ENCODE measurements around the gene LRP6.
"Not testable (repeated sequence)": the region's sequence is repeated elsewhere in the genome, so short reads cannot be mapped to it uniquely, and the experiment has no call there.

LRP6 gene

DNA sequence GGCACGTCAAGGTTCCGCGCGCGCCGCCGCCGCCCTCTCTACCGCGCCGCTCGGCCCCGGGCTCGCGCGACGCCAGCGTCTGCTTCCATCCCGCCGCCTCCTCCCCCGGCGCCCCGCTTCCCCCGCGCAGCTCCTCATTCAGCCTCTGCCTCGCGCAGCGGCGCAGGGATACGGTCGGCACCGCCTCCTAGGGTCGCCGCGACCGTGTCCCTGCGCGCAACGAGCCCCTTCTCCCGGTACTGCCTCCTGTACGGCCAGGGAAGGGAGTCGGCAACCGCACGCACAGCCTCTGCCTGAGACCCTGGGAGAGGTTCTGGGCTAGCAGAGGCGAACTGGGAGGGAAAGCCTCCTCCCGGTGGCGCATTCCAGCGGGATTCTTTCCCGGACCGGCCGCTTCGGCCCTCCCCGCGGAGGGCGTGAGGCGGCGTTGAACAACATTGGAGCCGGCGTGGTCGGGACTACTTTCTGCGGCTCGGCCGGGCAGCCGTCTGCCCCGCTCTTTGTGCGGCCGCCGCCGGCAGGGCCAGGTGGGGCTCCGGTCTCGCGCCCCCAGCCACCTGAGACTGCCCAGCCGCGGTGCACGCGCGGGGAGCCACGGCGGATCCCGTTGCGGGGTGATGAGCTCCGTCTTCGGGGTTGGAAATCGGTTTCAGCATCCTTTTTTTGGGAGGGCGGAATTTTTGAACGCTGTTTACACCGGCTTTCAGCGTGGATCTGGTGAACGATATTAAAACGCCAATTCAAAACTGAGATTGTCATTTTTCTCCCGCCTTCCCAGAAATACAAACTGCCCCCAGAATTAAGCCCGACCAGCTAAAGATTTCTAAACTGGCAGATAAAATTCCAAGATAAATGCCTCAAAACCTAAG lies at the start of gene LRP6:
Gene LRP6, minus strand, starts transcription at position 172 of the 869 bp plus-strand sequence. CDS start 309 bp downstream, outside the sequence.
- Histone ChIP-seq H3K9me3 (ENCODE audit: control insufficient read depth in 2 of 2, low read length in 2 of 2) (no peaks in the 10 kb centered on the region), H3K4me1 (ENCODE audit: control insufficient read depth, insufficient read depth, low read length) (peaks cover 14% of the 10 kb centered on the region), H3K27me3 (ENCODE audit: control insufficient read depth in 1 of 2, insufficient read depth in 2 of 2, low read length in 2 of 2) (no peaks in the 10 kb centered on the region), H3K4me3 (ENCODE audit: low read length in 2 of 2) (peak within 1 kb of the TSS; percentile 85 to 96), H3K27ac (ENCODE audit: low read length) (peak within 1 kb of the TSS; percentile 94), H3K9ac (ENCODE audit: low read length in 2 of 2) (peak within 1 kb of the TSS; percentile 84 to 99), H3K36me3 (ENCODE audit: control insufficient read depth in 2 of 2, insufficient read depth in 2 of 2, low read length in 2 of 2) (no peaks in the 10 kb centered on the region)

DNA sequence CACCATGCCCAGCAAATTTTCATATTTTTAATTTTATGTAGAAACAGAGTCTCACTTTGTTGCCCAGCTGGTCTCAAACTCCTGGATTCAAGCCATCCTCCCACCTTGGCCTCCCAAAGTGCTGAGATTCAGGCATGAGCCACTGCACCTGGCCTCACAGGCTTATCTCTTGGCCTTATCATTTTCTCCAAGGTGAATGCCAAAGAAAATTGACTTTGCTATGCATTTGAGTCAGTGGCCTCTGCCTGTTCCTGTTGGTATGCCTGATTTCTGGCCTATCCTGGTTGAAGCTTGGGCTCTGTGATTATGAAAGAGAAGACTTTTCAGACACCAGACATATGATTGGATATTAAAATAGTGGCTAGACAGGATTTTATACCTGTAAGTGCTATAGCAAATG lies 49.0 kb upstream of the LRP6 start:
- no peak overlapping the region for H3K4me3 ChIP-seq (ENCODE audit: low read length in 2 of 2)
- no peaks in the 10 kb centered on the region for H3K36me3 ChIP-seq (ENCODE audit: control insufficient read depth in 2 of 2, insufficient read depth in 2 of 2, low read length in 2 of 2)
- H3K27me3 ChIP-seq (ENCODE audit: control insufficient read depth in 1 of 2, insufficient read depth in 2 of 2, low read length in 2 of 2): no peaks in the 10 kb centered on the region
- no peak overlapping the region for H3K9ac ChIP-seq (ENCODE audit: low read length in 2 of 2)
- H3K9me3 ChIP-seq (ENCODE audit: control insufficient read depth in 2 of 2, low read length in 2 of 2): no peaks in the 10 kb centered on the region
- H3K27ac ChIP-seq (ENCODE audit: low read length): no peak overlapping the region
- no peaks in the 10 kb centered on the region for H3K4me1 ChIP-seq (ENCODE audit: control insufficient read depth, insufficient read depth, low read length)

DNA sequence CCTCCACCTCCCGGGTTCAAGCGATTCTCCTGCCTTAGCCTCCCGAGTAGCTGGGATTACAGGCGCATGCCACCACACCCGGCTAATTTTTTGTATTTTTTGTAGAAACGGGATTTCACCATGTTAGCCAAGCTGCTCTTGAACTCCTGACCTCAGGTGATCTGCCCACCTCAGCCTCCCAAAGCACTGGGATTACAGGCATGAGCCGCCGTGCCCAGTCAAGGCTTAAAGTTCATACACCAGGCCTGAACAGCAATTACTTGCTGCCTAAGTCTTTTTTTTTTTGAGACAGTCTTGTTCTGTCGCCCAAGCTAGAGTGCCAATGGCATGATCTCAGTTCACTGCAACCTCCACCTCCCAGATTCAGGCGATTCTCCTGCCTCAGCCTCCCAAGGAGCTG lies 43.9 kb upstream of the LRP6 start:
- not testable (repeated sequence) for H3K36me3 ChIP-seq (ENCODE audit: control insufficient read depth in 2 of 2, insufficient read depth in 2 of 2, low read length in 2 of 2); H3K9me3 ChIP-seq (ENCODE audit: control insufficient read depth in 2 of 2, low read length in 2 of 2); H3K4me1 ChIP-seq (ENCODE audit: control insufficient read depth, insufficient read depth, low read length); H3K27ac ChIP-seq (ENCODE audit: low read length); H3K27me3 ChIP-seq (ENCODE audit: control insufficient read depth in 1 of 2, insufficient read depth in 2 of 2, low read length in 2 of 2); H3K9ac ChIP-seq (ENCODE audit: low read length in 2 of 2); H3K4me3 ChIP-seq (ENCODE audit: low read length in 2 of 2)

DNA sequence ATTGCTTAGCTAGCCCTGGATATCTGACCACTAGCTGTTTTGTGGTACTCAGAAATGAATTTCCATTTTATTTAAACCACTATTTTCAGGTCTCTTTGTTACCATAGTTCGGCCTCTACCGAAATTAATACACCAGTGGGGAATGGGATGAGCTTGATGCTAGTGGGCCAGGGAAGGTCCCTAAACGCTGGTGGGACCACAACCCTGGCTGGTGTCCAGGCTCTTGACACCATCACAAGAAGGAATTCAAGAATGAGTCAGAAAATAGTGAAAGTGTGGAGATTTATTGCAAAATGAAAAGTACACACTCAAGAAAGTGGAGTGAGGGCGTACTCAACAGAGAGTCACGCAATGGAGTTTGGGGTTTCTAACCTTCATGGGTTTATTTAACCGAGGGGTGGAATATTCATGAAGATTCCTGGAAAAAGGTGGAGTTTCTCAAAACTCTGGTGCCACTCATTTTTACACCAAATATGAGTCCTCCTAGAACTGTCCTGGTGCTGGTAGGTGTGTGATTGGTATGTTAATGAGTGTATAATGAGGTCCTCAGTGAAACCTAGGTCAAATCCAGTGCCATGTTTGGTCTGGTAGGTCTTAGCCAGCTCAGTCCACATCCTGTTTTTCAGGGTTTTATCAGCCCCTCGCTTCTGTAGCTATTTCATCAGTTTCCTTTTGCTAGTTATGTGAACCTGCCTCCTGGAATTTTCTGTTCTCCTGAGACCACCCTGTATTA lies 38.9 kb upstream of the LRP6 start:
- H3K27ac ChIP-seq (ENCODE audit: low read length): no peak overlapping the region

DNA sequence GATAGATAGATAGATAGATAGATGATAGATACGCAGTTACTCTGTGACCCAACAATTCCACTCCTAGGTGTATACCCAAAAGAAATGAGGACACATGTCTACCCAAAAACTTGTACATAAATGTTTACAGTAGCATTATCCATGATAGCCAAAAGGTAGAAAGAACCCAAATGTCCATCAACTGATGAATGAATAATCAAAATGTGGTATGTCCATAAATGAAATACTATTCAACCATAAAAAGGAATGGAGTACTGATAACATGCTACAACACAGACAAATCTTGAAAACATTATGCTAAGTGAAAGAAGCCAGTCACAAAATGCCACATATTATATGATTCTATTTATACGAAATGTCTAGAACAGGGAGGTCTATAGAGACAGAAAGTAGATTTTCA lies 36.1 kb upstream of the LRP6 start:
- Histone ChIP-seq H3K9me3 (ENCODE audit: control insufficient read depth in 2 of 2, low read length in 2 of 2) (no peaks in the 10 kb centered on the region), H3K4me1 (ENCODE audit: control insufficient read depth, insufficient read depth, low read length) (no peaks in the 10 kb centered on the region), H3K9ac (ENCODE audit: low read length in 2 of 2) (no peak overlapping the region), H3K27ac (ENCODE audit: low read length) (no peak overlapping the region), H3K36me3 (ENCODE audit: control insufficient read depth in 2 of 2, insufficient read depth in 2 of 2, low read length in 2 of 2) (no peaks in the 10 kb centered on the region), H3K27me3 (ENCODE audit: control insufficient read depth in 1 of 2, insufficient read depth in 2 of 2, low read length in 2 of 2) (no peaks in the 10 kb centered on the region), H3K4me3 (ENCODE audit: low read length in 2 of 2) (no peak overlapping the region)

More for the DNA sequence above, 38.9 kb upstream of the LRP6 start:
- H3K36me3 ChIP-seq (ENCODE audit: control insufficient read depth in 2 of 2, insufficient read depth in 2 of 2, low read length in 2 of 2): no peaks in the 10 kb centered on the region
- H3K9ac ChIP-seq (ENCODE audit: low read length in 2 of 2): no peak overlapping the region
- no peaks in the 10 kb centered on the region for H3K4me1 ChIP-seq (ENCODE audit: control insufficient read depth, insufficient read depth, low read length)
- H3K27me3 ChIP-seq (ENCODE audit: control insufficient read depth in 1 of 2, insufficient read depth in 2 of 2, low read length in 2 of 2): no peaks in the 10 kb centered on the region
- H3K4me3 ChIP-seq (ENCODE audit: low read length in 2 of 2): no peak overlapping the region
- H3K9me3 ChIP-seq (ENCODE audit: control insufficient read depth in 2 of 2, low read length in 2 of 2): no peaks in the 10 kb centered on the region

DNA sequence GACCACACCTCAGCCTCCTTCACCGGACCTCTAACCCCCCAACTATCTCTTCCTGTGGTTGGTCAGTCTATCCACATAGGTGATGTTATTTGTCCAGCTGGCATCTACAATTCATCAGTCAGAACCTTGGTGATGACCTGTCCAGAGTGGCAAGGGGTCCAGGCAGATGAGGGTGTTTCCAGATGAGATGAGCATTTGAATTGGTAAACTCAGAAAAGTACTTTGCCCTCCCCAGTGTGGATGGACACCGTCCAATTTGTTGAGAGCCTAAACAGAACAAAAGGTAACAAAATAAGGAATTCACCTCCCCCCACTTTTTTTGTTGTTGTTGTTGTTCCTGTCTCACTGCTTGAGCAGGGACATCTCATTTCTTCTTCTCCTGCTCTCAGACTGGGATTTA lies 34.3 kb upstream of the LRP6 start:
- H3K36me3 ChIP-seq (ENCODE audit: control insufficient read depth in 2 of 2, insufficient read depth in 2 of 2, low read length in 2 of 2): no peaks in the 10 kb centered on the region
- H3K9ac ChIP-seq (ENCODE audit: low read length in 2 of 2): no peak overlapping the region
- H3K27ac ChIP-seq (ENCODE audit: low read length): no peak overlapping the region
- no peak overlapping the region for H3K4me3 ChIP-seq (ENCODE audit: low read length in 2 of 2)
- no peaks in the 10 kb centered on the region for H3K4me1 ChIP-seq (ENCODE audit: control insufficient read depth, insufficient read depth, low read length)
- H3K9me3 ChIP-seq (ENCODE audit: control insufficient read depth in 2 of 2, low read length in 2 of 2): no peaks in the 10 kb centered on the region
- H3K27me3 ChIP-seq (ENCODE audit: control insufficient read depth in 1 of 2, insufficient read depth in 2 of 2, low read length in 2 of 2): no peaks in the 10 kb centered on the region

DNA sequence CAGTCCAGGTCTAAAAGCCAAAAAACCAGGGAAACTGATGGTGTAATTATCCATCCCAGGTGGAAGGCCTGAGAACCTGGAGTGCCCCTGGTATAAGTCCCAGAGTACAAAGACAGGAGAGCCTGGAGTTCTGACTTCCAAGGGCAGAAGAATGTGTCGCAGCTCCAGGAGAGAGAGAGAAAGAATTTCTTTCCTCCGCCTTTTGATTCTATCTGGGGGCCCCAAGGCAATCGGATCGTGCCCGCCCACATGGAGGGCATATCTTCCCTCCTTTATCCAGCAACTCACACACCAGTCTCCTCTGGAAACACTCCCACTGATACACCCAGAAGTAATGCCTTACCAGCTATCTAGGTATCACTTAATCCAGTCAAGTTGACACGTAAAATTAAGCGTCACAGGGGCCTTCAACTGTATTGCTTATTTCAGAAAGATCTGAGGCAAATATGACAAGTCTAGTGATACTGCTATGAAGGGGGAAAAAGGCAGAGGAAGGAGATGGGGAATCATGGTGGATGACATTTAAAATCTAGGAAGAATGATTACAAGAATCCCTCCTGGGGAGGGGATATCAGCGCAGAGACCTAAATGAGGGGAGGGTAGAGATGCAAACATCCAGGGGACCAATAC lies 30.5 kb upstream of the LRP6 start:
- no peak overlapping the region for H3K27ac ChIP-seq (ENCODE audit: low read length)
- H3K4me1 ChIP-seq (ENCODE audit: control insufficient read depth, insufficient read depth, low read length): peaks cover 6% of the 10 kb centered on the region
- H3K9ac ChIP-seq (ENCODE audit: low read length in 2 of 2): no peak overlapping the region
- no peak overlapping the region for H3K4me3 ChIP-seq (ENCODE audit: low read length in 2 of 2)
- no peaks in the 10 kb centered on the region for H3K27me3 ChIP-seq (ENCODE audit: control insufficient read depth in 1 of 2, insufficient read depth in 2 of 2, low read length in 2 of 2)
- H3K9me3 ChIP-seq (ENCODE audit: control insufficient read depth in 2 of 2, low read length in 2 of 2): no peaks in the 10 kb centered on the region
- no peaks in the 10 kb centered on the region for H3K36me3 ChIP-seq (ENCODE audit: control insufficient read depth in 2 of 2, insufficient read depth in 2 of 2, low read length in 2 of 2)

DNA sequence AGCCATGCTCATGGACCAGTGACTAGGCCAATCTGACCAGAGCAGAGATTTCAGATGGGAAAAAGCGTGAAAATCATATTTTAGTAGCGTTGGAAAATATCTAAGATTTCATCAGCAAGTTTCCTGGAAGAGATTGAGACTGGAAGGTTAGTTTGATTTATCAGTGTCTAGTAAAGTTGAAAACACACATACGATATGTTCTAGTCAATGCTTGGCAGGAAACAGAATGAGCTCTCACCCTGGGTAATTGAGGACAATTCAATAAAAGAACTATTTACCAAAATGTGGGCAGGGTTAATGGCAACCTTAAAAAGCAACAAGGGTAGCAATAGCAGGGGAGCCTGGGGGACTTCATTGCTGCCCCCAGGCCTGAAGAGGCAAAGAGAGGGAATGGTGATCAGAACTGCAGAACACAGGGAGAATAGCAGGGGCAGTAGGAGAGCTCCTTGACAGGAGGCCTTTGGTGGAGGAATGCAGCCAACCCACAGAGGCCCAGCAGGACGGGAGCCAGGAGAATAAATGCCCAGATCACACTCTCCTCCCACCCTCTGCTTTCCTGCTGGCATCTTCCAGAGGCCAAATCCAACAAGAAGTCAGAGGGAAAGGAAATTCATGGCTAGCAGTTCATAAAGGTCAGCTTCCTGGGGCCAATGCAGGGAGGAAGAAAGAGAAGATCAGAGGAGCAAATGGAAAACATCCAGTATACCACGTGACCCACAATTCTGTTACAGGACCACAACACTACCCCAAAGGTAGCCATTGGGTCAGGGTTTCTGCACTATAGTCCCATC lies 27.6 kb upstream of the LRP6 start:
- no peaks in the 10 kb centered on the region for H3K27me3 ChIP-seq (ENCODE audit: control insufficient read depth in 1 of 2, insufficient read depth in 2 of 2, low read length in 2 of 2)
- H3K4me3 ChIP-seq (ENCODE audit: low read length in 2 of 2): no peak overlapping the region
- no peak overlapping the region for H3K27ac ChIP-seq (ENCODE audit: low read length)
- no peaks in the 10 kb centered on the region for H3K9me3 ChIP-seq (ENCODE audit: control insufficient read depth in 2 of 2, low read length in 2 of 2)
- H3K4me1 ChIP-seq (ENCODE audit: control insufficient read depth, insufficient read depth, low read length): peaks cover 6% of the 10 kb centered on the region
- H3K36me3 ChIP-seq (ENCODE audit: control insufficient read depth in 2 of 2, insufficient read depth in 2 of 2, low read length in 2 of 2): no peaks in the 10 kb centered on the region
- H3K9ac ChIP-seq (ENCODE audit: low read length in 2 of 2): no peak overlapping the region

DNA sequence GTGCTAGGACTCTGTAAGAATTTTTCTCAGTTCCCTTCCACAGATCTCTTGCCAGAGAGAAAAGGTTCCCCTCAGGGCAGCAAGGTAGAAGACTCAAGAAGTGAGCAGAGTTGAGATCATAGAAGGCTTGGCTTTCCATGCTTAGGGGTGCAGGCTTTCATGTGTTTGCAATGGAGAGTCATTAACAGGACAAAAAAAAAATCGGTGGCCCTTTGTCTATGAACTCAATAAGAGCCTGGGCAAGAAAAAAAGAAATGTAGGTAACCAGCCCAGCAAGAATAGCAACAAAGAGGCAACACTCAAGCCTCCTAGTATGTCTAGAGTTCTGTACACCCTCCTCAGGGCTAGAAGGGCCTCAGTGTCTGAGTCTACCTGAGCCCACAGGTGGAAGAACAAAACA lies 23.4 kb upstream of the LRP6 start:
- Histone ChIP-seq H3K36me3 (ENCODE audit: control insufficient read depth in 2 of 2, insufficient read depth in 2 of 2, low read length in 2 of 2) (no peaks in the 10 kb centered on the region), H3K9me3 (ENCODE audit: control insufficient read depth in 2 of 2, low read length in 2 of 2) (no peaks in the 10 kb centered on the region), H3K4me1 (ENCODE audit: control insufficient read depth, insufficient read depth, low read length) (peaks cover 6% of the 10 kb centered on the region), H3K27ac (ENCODE audit: low read length) (no peak overlapping the region), H3K4me3 (ENCODE audit: low read length in 2 of 2) (no peak overlapping the region), H3K27me3 (ENCODE audit: control insufficient read depth in 1 of 2, insufficient read depth in 2 of 2, low read length in 2 of 2) (no peaks in the 10 kb centered on the region), H3K9ac (ENCODE audit: low read length in 2 of 2) (no peak overlapping the region)

DNA sequence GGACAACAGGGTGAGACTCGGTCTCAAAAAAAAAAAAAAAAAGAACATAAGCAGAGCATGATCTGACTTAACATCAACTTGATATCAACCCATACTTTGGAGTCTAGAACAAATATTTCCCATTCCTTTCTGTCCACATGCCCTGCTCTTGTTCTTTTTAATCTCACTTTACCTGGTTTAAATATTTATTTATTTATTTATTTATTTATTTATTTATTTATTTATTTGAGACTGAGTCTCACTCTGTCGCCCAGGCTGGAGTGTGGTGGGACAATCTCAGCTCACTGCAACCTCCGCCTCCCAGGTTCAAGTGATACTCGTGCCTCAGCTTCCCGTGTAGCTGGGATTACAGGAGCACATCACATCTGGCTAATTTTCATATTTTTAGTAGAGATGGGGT lies 19.6 kb upstream of the LRP6 start:
- Histone ChIP-seq H3K36me3 (ENCODE audit: control insufficient read depth in 2 of 2, insufficient read depth in 2 of 2, low read length in 2 of 2) (no peaks in the 10 kb centered on the region), H3K27me3 (ENCODE audit: control insufficient read depth in 1 of 2, insufficient read depth in 2 of 2, low read length in 2 of 2) (no peaks in the 10 kb centered on the region), H3K9me3 (ENCODE audit: control insufficient read depth in 2 of 2, low read length in 2 of 2) (no peaks in the 10 kb centered on the region), H3K9ac (ENCODE audit: low read length in 2 of 2) (no peak overlapping the region), H3K27ac (ENCODE audit: low read length) (no peak overlapping the region), H3K4me1 (ENCODE audit: control insufficient read depth, insufficient read depth, low read length) (no peaks in the 10 kb centered on the region), H3K4me3 (ENCODE audit: low read length in 2 of 2) (no peak overlapping the region)

All from stomach smooth muscle (tissue), 2 donors.